H1 (cell line): Measurements from ENCODE around the gene TMEM120A. TPM values are rescaled to one million over a fixed set of nuclear protein-coding genes. Genes with fewer than 3 reads are reported as not detected.

Experiments used
- CTCF ChIA-PET: fragments of 300-600 bp; sonication (Branson Sonifier 250); formaldehyde crosslinking; loops from one replicate; lab custom pipeline; 2021; ENCODE audit not compliant: partially characterized antibody; lab: Charles Lee
- POLR2A ChIA-PET: fragments of 300-600 bp; sonication (Branson Sonifier 250); formaldehyde crosslinking; loops from one replicate; lab custom pipeline; 2021; ENCODE audit warnings: inconsistent platforms; ENCODE audit not compliant: partially characterized antibody; lab: Charles Lee
- DNase-seq, 2 experiments: peaks; one replicate each; pipeline versions ENCODE4 v3.0.0 to v3.0.0-alpha.2; 2010 to 2022; ENCODE audit warnings: low spot score in 2 of 2, low read depth in 1 of 2, mixed read lengths in 1 of 2
- FAIRE-seq: peaks from 2 replicates; lab custom pipeline; 2011; peaks lifted over from hg19 to GRCh38; lab: Jason Lieb, UNC
- H2AFZ ChIP-seq: 2 replicates; pipeline ENCODE4 v1.8.1; 2012; ENCODE audit warnings: low read length, inconsistent platforms
- H2AK5ac ChIP-seq: 2 replicates; pipeline ENCODE4 v1.6.1; 2013; ENCODE audit warnings: low read depth, low read length
- H2BK120ac ChIP-seq: replicated peaks from 2 replicates; pipeline ENCODE3; 2013; ENCODE audit warnings: low read depth, low read length, inconsistent platforms
- H2BK12ac ChIP-seq: 2 replicates; pipeline ENCODE4 v1.6.1; 2013; ENCODE audit warnings: low read depth, low read length
- H2BK15ac ChIP-seq: 2 replicates; pipeline ENCODE4 v1.6.1; 2013; ENCODE audit warnings: low read length
- H2BK20ac ChIP-seq: 2 replicates; pipeline ENCODE4 v1.6.1; 2013; ENCODE audit warnings: low read length
- H2BK5ac ChIP-seq: 2 replicates; pipeline ENCODE4 v1.6.1; 2013; ENCODE audit warnings: low read depth, low read length
- H3K14ac ChIP-seq: 2 replicates; pipeline ENCODE4 v1.6.1; 2013; ENCODE audit warnings: inconsistent platforms; ENCODE audit not compliant: insufficient read length
- H3K18ac ChIP-seq: 2 replicates; pipeline ENCODE4 v1.6.1; 2013; ENCODE audit warnings: low read length; ENCODE audit errors: extremely low read depth
- H3K23ac ChIP-seq: 2 replicates; pipeline ENCODE4 v1.6.1; 2013; ENCODE audit warnings: inconsistent platforms; ENCODE audit not compliant: insufficient read length
- H3K23me2 ChIP-seq: 2 replicates; pipeline ENCODE4 v1.6.1; 2013; ENCODE audit warnings: low read depth, low read length
- H3K27ac ChIP-seq: 2 replicates; pipeline ENCODE4 v1.6.1; 2011; ENCODE audit warnings: low read depth, low read length, inconsistent platforms
- H3K27me3 ChIP-seq, 4 experiments: replicated peaks in 1 of 4; 1 replicate in 1 of 4; 2 replicates in 3 of 4; pipeline versions ENCODE4 v1.6.1 to v1.8.1; 2011 to 2013; ENCODE audit warnings: low read length in 3 of 4, mild to moderate bottlenecking in 3 of 4, inconsistent platforms in 2 of 4, mixed read lengths in 2 of 4, moderate library complexity in 1 of 4; ENCODE audit not compliant: control insufficient read depth in 3 of 4, insufficient read depth in 3 of 4; ENCODE audit errors: extremely low read depth in 1 of 4
- H3K36me3 ChIP-seq, 4 experiments: 2 replicates each; pipeline versions ENCODE4 v1.6.1 to v1.8.1; 2011 to 2013; ENCODE audit warnings: mild to moderate bottlenecking in 4 of 4, low read length in 3 of 4, moderate library complexity in 2 of 4, control low read depth in 1 of 4, inconsistent platforms in 1 of 4; ENCODE audit not compliant: insufficient read depth in 4 of 4, control insufficient read depth in 2 of 4
- H3K4ac ChIP-seq: replicated peaks from 2 replicates; pipeline ENCODE3; 2013; ENCODE audit warnings: low read length, low read depth, mixed read lengths, inconsistent platforms; ENCODE audit not compliant: insufficient read length
- H3K4me1 ChIP-seq, 4 experiments: replicated peaks in 1 of 4; 1 replicate in 1 of 4; 2 replicates in 3 of 4; pipeline versions ENCODE4 v1.6.1 to v1.8.1; 2011 to 2013; ENCODE audit warnings: low read length in 3 of 4, inconsistent platforms in 2 of 4, mixed read lengths in 1 of 4; ENCODE audit not compliant: insufficient read depth in 4 of 4, control insufficient read depth in 3 of 4
- H3K4me2 ChIP-seq, 2 experiments: 2 replicates each; pipeline versions ENCODE4 v1.6.1 to v1.8.1; 2011 to 2013; ENCODE audit warnings: low read depth in 2 of 2, low read length in 2 of 2, control low read depth in 1 of 2, inconsistent platforms in 1 of 2, mild to moderate bottlenecking in 1 of 2; ENCODE audit not compliant: insufficient read depth in 1 of 2
- H3K4me3 ChIP-seq, 4 experiments: fragments of 200-600, 300-600 bp in 1 of 4; sonication (generic), shearing (Covaris generic), sonication (Bioruptor Twin) in 1 of 4; 2 replicates each; pipeline versions ENCODE4 v1.5.1 to v1.8.1; 2011 to 2016; ENCODE audit warnings: low read length in 4 of 4, low read depth in 3 of 4, control low read depth in 2 of 4, inconsistent platforms in 2 of 4, mild to moderate bottlenecking in 2 of 4, mixed read lengths in 1 of 4, moderate library complexity in 1 of 4; ENCODE audit not compliant: insufficient read depth in 2 of 4; ENCODE audit errors: extremely low read depth in 1 of 4
- H3K56ac ChIP-seq: replicated peaks from 2 replicates; pipeline ENCODE3; 2013; ENCODE audit warnings: low read depth, mild to moderate bottlenecking, mixed read lengths, low read length, inconsistent platforms; ENCODE audit not compliant: insufficient read length
- H3K79me1 ChIP-seq: 2 replicates; pipeline ENCODE4 v1.6.1; 2013; ENCODE audit warnings: low read depth, low read length, control low read depth
- H3K79me2 ChIP-seq, 2 experiments: 2 replicates each; pipeline versions ENCODE4 v1.6.1 to v1.8.1; 2012 to 2013; ENCODE audit warnings: low read length in 2 of 2, mild to moderate bottlenecking in 2 of 2, inconsistent platforms in 1 of 2; ENCODE audit not compliant: insufficient read depth in 2 of 2, control insufficient read depth in 1 of 2
- H3K9ac ChIP-seq, 4 experiments: replicated peaks in 1 of 4; 1 replicate in 1 of 4; 2 replicates in 3 of 4; pipeline versions ENCODE4 v1.6.1 to v1.8.1; 2011 to 2013; ENCODE audit warnings: low read depth in 3 of 4, low read length in 3 of 4, control low read depth in 2 of 4, mild to moderate bottlenecking in 2 of 4, moderate library complexity in 2 of 4, inconsistent platforms in 1 of 4; ENCODE audit errors: extremely low read depth in 1 of 4
- H3K9me3 ChIP-seq, 2 experiments: 2 replicates each; pipeline versions ENCODE4 v1.6.1 to v1.8.1; 2012 to 2013; ENCODE audit warnings: mild to moderate bottlenecking in 2 of 2, moderate library complexity in 2 of 2, control low read depth in 1 of 2, inconsistent platforms in 1 of 2, low read depth in 1 of 2, low read length in 1 of 2, mixed read lengths in 1 of 2; ENCODE audit not compliant: insufficient read depth in 2 of 2
- H4K20me1 ChIP-seq, 2 experiments: replicated peaks in 1 of 2; 2 replicates each; pipeline versions ENCODE3 to v1.8.1; 2011 to 2013; ENCODE audit warnings: inconsistent platforms in 2 of 2, low read length in 2 of 2, mild to moderate bottlenecking in 1 of 2; ENCODE audit not compliant: insufficient read depth in 2 of 2, control insufficient read depth in 1 of 2
- H4K5ac ChIP-seq: 2 replicates; pipeline ENCODE4 v1.6.1; 2013; ENCODE audit warnings: low read length, low read depth, mixed read lengths, inconsistent platforms; ENCODE audit not compliant: insufficient read length
- H4K8ac ChIP-seq: 2 replicates; pipeline ENCODE4 v1.8.0; 2013; ENCODE audit warnings: mild to moderate bottlenecking, moderate library complexity, low read length, inconsistent platforms; ENCODE audit not compliant: insufficient read depth; ENCODE audit errors: extremely low read depth
- H4K91ac ChIP-seq: replicated peaks from 2 replicates; pipeline ENCODE3; 2013; ENCODE audit warnings: low read length, mixed read lengths, inconsistent platforms; ENCODE audit not compliant: insufficient read length
- CTBP2 ChIP-seq: IDR thresholded peaks from 2 replicates; pipeline ENCODE4 v1.7.0; 2011; ENCODE audit warnings: borderline replicate concordance, mild to moderate bottlenecking, moderate library complexity, mixed read lengths, low read length; ENCODE audit not compliant: insufficient read depth, insufficient read length
- EGR1 ChIP-seq: IDR thresholded peaks from 2 replicates; pipeline ENCODE4 v1.6.1; 2011; ENCODE audit warnings: low read depth, low read length, borderline replicate concordance
- HDAC6 ChIP-seq: IDR thresholded peaks from one replicate; pipeline ENCODE4 v1.7.1; 2012; ENCODE audit warnings: low read depth, mild to moderate bottlenecking, inconsistent platforms, low read length, moderate library complexity
- KDM1A ChIP-seq: fragments of 200-600, 300-600 bp; sonication (generic); IDR thresholded peaks from 2 replicates; pipeline ENCODE4 v1.7.1; 2016; ENCODE audit warnings: mild to moderate bottlenecking, low read length, borderline replicate concordance
- NRF1 ChIP-seq: IDR thresholded peaks from 2 replicates; pipeline ENCODE4 v1.6.1; 2011; ENCODE audit warnings: mild to moderate bottlenecking, low read depth, low read length, improper control_type of control experiment
- POLR2A ChIP-seq, 2 experiments: IDR thresholded peaks; 1 replicate in 1 of 2; 2 replicates in 1 of 2; pipeline ENCODE4 v1.6.1; 2011; ENCODE audit warnings: low read depth in 2 of 2, low read length in 2 of 2, mild to moderate bottlenecking in 2 of 2; ENCODE audit errors: control extremely low read depth in 1 of 2
- TCF12 ChIP-seq: IDR thresholded peaks from 2 replicates; pipeline ENCODE4 v1.6.1; 2011; ENCODE audit warnings: low read depth, mild to moderate bottlenecking, low read length
- WGBS, 2 experiments: shearing (Covaris generic) in 1 of 2; methylation state at CpG; one replicate each; pipeline versions ENCODE4 v1.1.6 to v1.1.7; 2013 to 2015; ENCODE audit warnings: low lambda C conversion rate in 2 of 2, mixed read lengths in 2 of 2, inconsistent platforms in 1 of 2, low coverage in 1 of 2, missing lambda C conversion rate in 1 of 2; ENCODE audit not compliant: insufficient replicate concordance in 2 of 2, insufficient coverage in 1 of 2, insufficient read length in 1 of 2; ENCODE audit errors: extremely low coverage in 1 of 2, missing lambda C conversion rate in 1 of 2; 5-methylcytosine and 5-hydroxymethylcytosine counted together
- polyA plus RNA-seq, 7 experiments: library from polyadenylated mRNA; depleted of rRNA in 3 of 7; stranded (reverse) in 5 of 7; unstranded in 2 of 7; fragments of >200 nt in 5 of 7; fragments of 200-250 nt in 2 of 7; gene quantifications; 1 replicate in 5 of 7; 2 replicates in 1 of 7; 4 replicates in 1 of 7; pipeline versions ENCODE4 v1.2.1 to v1.2.3, GENCODE V29; 2011 to 2013; ENCODE audit warnings: missing spikeins in 2 of 7, mixed read lengths in 2 of 7
- total RNA-seq: library from RNA; stranded (reverse); fragmentation: NEBNext Ultra II Directional; extraction: Animal tissue kit (Norgen Biotek cat#: 25700); gene quantifications from 2 replicates; pipeline ENCODE4 v1.2.1, GENCODE V29; 2021

Gene TMEM120A
- total and polyA plus RNA-seq, 2 of the 8 experiments (the other 6 are each of a cell fraction or from before 2014, with no cell fraction given): 15.6 to 49.9 TPM

DNA sequence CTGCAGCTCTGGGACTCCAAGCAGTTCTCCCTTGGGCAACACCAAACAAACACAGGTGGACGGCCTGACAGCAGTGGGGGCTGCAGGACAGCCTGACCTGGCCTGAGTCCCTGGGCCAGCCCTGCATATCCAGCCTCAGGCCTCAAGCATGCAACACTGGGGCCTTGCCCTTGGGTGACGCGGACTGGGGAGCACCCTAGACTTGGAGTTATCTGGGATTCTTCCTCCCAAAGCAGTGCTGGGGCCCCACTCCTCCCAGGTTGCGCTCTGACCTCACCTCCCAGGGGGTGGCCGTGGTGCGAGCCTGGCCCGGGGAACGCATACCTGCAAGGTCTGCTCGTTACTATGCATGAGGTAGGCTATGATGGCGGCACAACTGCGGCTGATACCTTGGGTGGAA is 6.2 kb upstream of the TMEM120A start:
- Histone ChIP-seq H3K27ac (no peak overlapping the region), H2BK12ac (no peak overlapping the region), H3K23ac (no peak overlapping the region), H3K9me3 (no peaks in the 10 kb centered on the region), H3K18ac (no peak overlapping the region), H2BK15ac (no peak overlapping the region), H3K4me2 (no peak overlapping the region), H2AK5ac (no peak overlapping the region), H4K91ac (no peak overlapping the region), H3K4ac (no peak overlapping the region), H3K56ac (no peak overlapping the region), H3K23me2 (no peaks in the 10 kb centered on the region), H2AFZ (no peak overlapping the region), H2BK5ac (no peak overlapping the region), H3K79me1 (no peaks in the 10 kb centered on the region), H3K36me3 (peaks cover 0 to 4% (median 0%) of the 10 kb centered on the region in 4 experiments; a peak in 2 of 8 replicates), H4K8ac (peak overlapping the region; percentile 39; the same call in 1 of the 2 replicates), H3K9ac (no peak overlapping the region), H3K4me3 (no peak overlapping the region), H4K20me1 (no peaks in the 10 kb centered on the region), H3K79me2 (no peaks in the 10 kb centered on the region), H2BK20ac (no peak overlapping the region), H3K27me3 (no peaks in the 10 kb centered on the region), H3K4me1 (no peaks in the 10 kb centered on the region), H3K14ac (no peak overlapping the region), H2BK120ac (no peak overlapping the region), H4K5ac (no peak overlapping the region)
- POLR2A ChIA-PET: no interaction called here
- no peak for DNase-seq
- CTCF ChIA-PET: interaction anchor here (1.7 kb wide), 1 partner anchor 19 kb away, joined by 9 read pairs; no protein-coding TSS in a partner anchor
- 94% methylated on average over 11 of the region's 11 CpGs; no CpG with 5 or more reads in 1 of the 2 experiments for WGBS, 2 experiments
- FAIRE-seq: no peak
- no peak for TF ChIP-seq HDAC6
- TF ChIP-seq EGR1: no peak
- TF ChIP-seq KDM1A: no peak
- TF ChIP-seq TCF12: no peak
- TF ChIP-seq NRF1: no peak
- no peak for TF ChIP-seq CTBP2
- TF ChIP-seq POLR2A (IDR thresholded peaks at IDR 0.05; ENCODE audit: control extremely low read depth in 1 of 2, low read depth in 2 of 2, low read length in 2 of 2): no peak
